ENCODE results near the gene CCDC157. TPM values are rescaled to one million over a fixed set of nuclear protein-coding genes. Genes with fewer than 3 reads are reported as not detected.

The CCDC157 gene
- total and polyA plus RNA-seq, 10 of the 15 experiments (the other 5 are each of a cell fraction or from before 2014, with no cell fraction given) = 0.10 to 2.8 (median 1.2) TPM

DNA sequence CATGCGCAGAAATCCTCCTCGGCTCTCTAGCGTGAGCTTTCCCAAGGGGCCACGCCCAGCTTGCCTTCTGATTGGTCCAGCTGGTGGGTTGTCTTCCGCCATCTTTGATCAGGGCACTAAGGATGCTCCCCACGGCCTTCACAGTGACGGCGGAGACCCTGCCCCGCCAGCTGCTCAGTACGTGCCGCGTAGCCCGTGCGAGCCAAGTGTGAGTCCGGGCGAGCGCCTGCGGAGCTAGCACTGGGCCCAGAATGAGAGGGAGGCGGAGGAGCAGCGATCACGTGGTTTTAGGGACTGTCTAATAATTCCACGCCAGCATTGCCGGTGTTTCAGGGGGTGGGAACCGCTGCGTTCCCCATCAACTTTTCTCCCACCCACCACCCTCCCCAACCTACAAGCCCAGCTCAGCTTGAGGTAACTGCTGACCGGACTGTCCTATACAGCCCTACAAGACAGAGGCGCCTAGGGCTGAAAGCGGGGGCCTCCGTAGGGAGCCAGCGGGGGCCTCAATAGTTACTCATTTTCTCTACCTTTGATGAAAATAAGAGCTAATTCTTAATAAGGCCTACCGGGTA, 67.2 kb downstream of the CCDC157 start (continued):
- peak; percentile 96 for TF ChIP-seq CREM (IDR thresholded peaks at IDR 0.05; ENCODE audit: low read depth)
- TF ChIP-seq CBFB (IDR thresholded peaks at IDR 0.05; ENCODE audit: low read depth) = peak; percentile 35; the same call in 1 of the 2 replicates
- 0 out of 2 replicates have a peak, but pooled peaks have one; percentile 5 for TF ChIP-seq PML (IDR thresholded peaks at IDR 0.05; ENCODE audit: low read length)
- peak; percentile 22 for TF ChIP-seq KLF5 (IDR thresholded peaks at IDR 0.05; ENCODE audit: partially characterized antibody)
- TF ChIP-seq FOS (IDR thresholded peaks at IDR 0.05; ENCODE audit: borderline replicate concordance, extremely low read depth, insufficient read length) = peak; percentile 9
- TF ChIP-seq POLR2A (IDR thresholded peaks at IDR 0.05; ENCODE audit: low read depth, low read length) = peak; percentile 85
- peak; percentile 75 for TF ChIP-seq SP1 (IDR thresholded peaks at IDR 0.05; ENCODE audit: low read depth, low read length)
- TF ChIP-seq USF1 (IDR thresholded peaks at IDR 0.05; ENCODE audit: borderline replicate concordance, extremely low read length, insufficient read depth, low read depth, low read length) = peak; percentile 90
- no peak for TF ChIP-seq IRF5 (IDR thresholded peaks at IDR 0.05; ENCODE audit: borderline replicate concordance)
- no peak for TF ChIP-seq CBX5 (IDR thresholded peaks at IDR 0.05; ENCODE audit: low read depth)
- no peak for TF ChIP-seq MLLT1 (IDR thresholded peaks at IDR 0.05)
- TF ChIP-seq JUNB (IDR thresholded peaks at IDR 0.05) = peak; percentile 100
- peak; percentile 99 for TF ChIP-seq YY1 (IDR thresholded peaks at IDR 0.05; ENCODE audit: low read depth, low read length)
- peak; percentile 92 for TF ChIP-seq TCF12 (IDR thresholded peaks at IDR 0.05; ENCODE audit: low read depth, low read length)
- peak; percentile 78 for TF ChIP-seq CHD2 (IDR thresholded peaks at IDR 0.05; ENCODE audit: borderline replicate concordance, low read depth, low read length)
- TF ChIP-seq ATF7 (IDR thresholded peaks at IDR 0.05; ENCODE audit: low read depth) = peak; percentile 49
- 0 out of 2 replicates have a peak, but pooled peaks have one; percentile 11 for TF ChIP-seq CHD1 (IDR thresholded peaks at IDR 0.05; ENCODE audit: low read depth, low read length)
- TF ChIP-seq ZNF274 (IDR thresholded peaks at IDR 0.05; ENCODE audit: insufficient read depth, insufficient read length) = no peak
- TF ChIP-seq STAT1 (conservative IDR thresholded peaks at IDR 0.05) = peak; percentile 49; the same call in 1 of the 2 replicates
- peak; percentile 14; the same call in 1 of the 2 replicates for TF ChIP-seq HDGF (IDR thresholded peaks at IDR 0.05)
- TF ChIP-seq IRF4 (IDR thresholded peaks at IDR 0.05; ENCODE audit: low read depth, low read length) = 0 out of 2 replicates have a peak, but pooled peaks have one; percentile 39
- TF ChIP-seq TAF1 (IDR thresholded peaks at IDR 0.05; ENCODE audit: borderline replicate concordance, low read depth, low read length) = peak; percentile 45; the same call in 1 of the 2 replicates
- no peak for TF ChIP-seq KDM1A (IDR thresholded peaks at IDR 0.05; ENCODE audit: borderline replicate concordance)
- TF ChIP-seq, protein P1, sequence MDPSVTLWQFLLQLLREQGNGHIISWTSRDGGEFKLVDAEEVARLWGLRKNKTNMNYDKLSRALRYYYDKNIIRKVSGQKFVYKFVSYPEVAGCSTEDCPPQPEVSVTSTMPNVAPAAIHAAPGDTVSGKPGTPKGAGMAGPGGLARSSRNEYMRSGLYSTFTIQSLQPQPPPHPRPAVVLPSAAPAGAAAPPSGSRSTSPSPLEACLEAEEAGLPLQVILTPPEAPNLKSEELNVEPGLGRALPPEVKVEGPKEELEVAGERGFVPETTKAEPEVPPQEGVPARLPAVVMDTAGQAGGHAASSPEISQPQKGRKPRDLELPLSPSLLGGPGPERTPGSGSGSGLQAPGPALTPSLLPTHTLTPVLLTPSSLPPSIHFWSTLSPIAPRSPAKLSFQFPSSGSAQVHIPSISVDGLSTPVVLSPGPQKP (IDR thresholded peaks at IDR 0.05; ENCODE audit: low read depth, low read length) = 0 out of 2 replicates have a peak, but pooled peaks have one; percentile 50
- TF ChIP-seq ESRRA (IDR thresholded peaks at IDR 0.05; ENCODE audit: low read length) = 0 out of 2 replicates have a peak, but pooled peaks have one; percentile 47
- TF ChIP-seq IKZF1 (conservative IDR thresholded peaks at IDR 0.05) = peak; percentile 87
- peak in 1 of 2 experiments; percentile 43; a peak in 2 of 4 replicates for TF ChIP-seq IKZF2 (IDR thresholded peaks at IDR 0.05)
- TF ChIP-seq CREB1 (IDR thresholded peaks at IDR 0.05; ENCODE audit: low read depth) = peak; percentile 96
- TF ChIP-seq TARDBP (IDR thresholded peaks at IDR 0.05; ENCODE audit: borderline replicate concordance) = peak; percentile 51
- TF ChIP-seq POLR2AphosphoS5 (IDR thresholded peaks at IDR 0.05; ENCODE audit: low read length) = peak; percentile 77
- peak; percentile 44 for TF ChIP-seq BACH1 (IDR thresholded peaks at IDR 0.05; ENCODE audit: borderline replicate concordance)
